NCI-H82 treated with DMSO at 0.1 percent for 48 hours (cell line): ENCODE data around the gene WAC.

Experiments used
- DNase-seq: peaks from one replicate; lab custom pipeline; 2025; ENCODE audit not compliant: unreplicated experiment; lab: John Stamatoyannopoulos, UW

The WAC gene

GRCh38 chr10:28663576-28664368 lies 130.9 kb downstream of the WAC start:
- DNase-seq: peak; percentile 24

- DNase-seq: no peak
Measured at GRCh38 chr10:28664369-28664740, 131.4 kb downstream of the WAC start.

GRCh38 chr10:28666751-28667467 lies 134.0 kb downstream of the WAC start:
- no peak for DNase-seq

GRCh38 chr10:28668363-28669226 lies 135.7 kb downstream of the WAC start:
- DNase-seq: no peak

- DNase-seq: no peak
Measured at GRCh38 chr10:28669227-28670173, 136.6 kb downstream of the WAC start.
